Measurements from ENCODE around the gene SLC41A2.
"Not testable (repeated sequence)": the region's sequence is repeated elsewhere in the genome, so short reads cannot be mapped to it uniquely, and the experiment has no call there.

Gene SLC41A2, protein sequence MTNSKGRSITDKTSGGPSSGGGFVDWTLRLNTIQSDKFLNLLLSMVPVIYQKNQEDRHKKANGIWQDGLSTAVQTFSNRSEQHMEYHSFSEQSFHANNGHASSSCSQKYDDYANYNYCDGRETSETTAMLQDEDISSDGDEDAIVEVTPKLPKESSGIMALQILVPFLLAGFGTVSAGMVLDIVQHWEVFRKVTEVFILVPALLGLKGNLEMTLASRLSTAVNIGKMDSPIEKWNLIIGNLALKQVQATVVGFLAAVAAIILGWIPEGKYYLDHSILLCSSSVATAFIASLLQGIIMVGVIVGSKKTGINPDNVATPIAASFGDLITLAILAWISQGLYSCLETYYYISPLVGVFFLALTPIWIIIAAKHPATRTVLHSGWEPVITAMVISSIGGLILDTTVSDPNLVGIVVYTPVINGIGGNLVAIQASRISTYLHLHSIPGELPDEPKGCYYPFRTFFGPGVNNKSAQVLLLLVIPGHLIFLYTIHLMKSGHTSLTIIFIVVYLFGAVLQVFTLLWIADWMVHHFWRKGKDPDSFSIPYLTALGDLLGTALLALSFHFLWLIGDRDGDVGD
- total RNA-seq, result 2.0 to 30.6 (median 15.9) reads per million in 9 experiments

DNA sequence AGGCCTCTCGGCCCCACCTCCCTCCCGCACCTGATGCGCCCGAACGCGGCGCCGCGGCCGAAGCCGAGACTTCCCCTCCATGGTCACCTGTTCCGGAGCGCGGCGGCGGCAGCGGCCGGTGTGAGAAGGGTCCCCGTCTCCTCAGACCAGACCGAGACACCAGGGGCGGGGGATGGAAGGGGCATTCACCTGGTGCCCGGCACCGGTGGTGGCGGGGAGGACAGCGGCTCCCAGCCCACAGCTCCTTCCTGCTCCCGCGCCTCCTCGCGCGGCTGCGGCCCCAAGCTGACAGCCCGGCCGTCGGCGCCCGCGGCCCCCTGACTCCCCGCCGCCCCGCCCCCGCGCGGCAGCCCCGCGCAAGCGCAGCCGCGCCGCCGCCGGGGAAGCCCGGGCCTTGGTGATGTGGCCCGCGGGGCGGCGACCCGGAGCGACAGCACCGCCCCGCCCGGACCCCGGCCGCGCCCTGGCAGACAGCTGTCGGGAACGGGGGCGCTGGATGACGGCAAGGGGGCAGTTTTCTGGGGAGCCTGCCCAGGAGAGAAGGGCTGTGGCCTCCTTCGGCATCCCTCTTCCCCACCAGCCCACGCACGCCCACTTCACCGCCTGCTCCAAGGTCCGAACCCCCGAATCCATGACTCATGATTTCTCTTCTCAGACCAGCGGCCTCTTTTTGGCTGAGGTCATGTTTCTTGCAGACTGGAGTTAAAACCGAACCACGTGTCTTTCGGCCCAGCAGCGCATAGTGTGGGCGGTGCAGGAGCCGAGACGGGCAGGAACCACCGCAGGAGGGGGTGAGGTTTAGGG, at the start of gene SLC41A2:
Gene SLC41A2, minus strand, starts transcription at position 290 of the 804 bp plus-strand sequence. CDS start 29,763 bp downstream, outside the sequence.
- H3K4me3 Mint-ChIP-seq, result peak within 1 kb of the TSS; percentile 91 to 95
- peaks cover 10% of the 10 kb centered on the region for H3K36me3 Mint-ChIP-seq (ENCODE audit: insufficient read depth)
- ATAC-seq (replicated peaks) (peak; percentile 88), DNase-seq (peak; percentile 69 to 79 (median 77))
- peaks cover 12 to 14% of the 10 kb centered on the region in 2 donors for H3K27me3 Mint-ChIP-seq
- peaks cover 14 to 15% of the 10 kb centered on the region in 2 donors for H3K4me1 Mint-ChIP-seq (ENCODE audit: low read depth in 2 of 2)
- H3K27ac Mint-ChIP-seq, result peak within 1 kb of the TSS; percentile 90 to 95
- no peaks in the 10 kb centered on the region for H3K9me3 Mint-ChIP-seq

DNA sequence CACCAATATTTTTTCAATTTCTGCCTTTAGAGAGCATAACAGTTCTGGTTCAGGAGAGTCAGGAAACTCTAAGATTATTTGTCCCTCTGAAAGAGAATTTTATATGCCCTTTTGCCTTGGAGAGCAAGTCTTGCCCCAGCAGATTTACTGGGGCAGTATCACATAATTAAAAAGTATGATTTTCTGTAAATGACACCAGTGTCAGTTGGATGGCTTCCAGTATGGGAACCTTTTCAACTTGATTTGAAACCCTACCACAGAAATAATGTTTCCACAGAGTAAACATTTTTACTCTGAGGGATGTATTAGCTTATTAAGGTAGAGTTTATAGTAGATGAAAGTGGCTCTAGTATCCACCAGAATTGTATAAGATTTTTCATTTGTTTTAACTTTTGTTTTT, 43.4 kb upstream of the SLC41A2 start:
- Mint-ChIP-seq H3K4me1 (ENCODE audit: low read depth in 2 of 2) (peaks cover 0 to 7% of the 10 kb centered on the region in 2 donors), H3K27ac (no peak overlapping the region), H3K4me3 (no peak overlapping the region), H3K27me3 (no peaks in the 10 kb centered on the region), H3K9me3 (no peaks in the 10 kb centered on the region), H3K36me3 (ENCODE audit: insufficient read depth) (peaks cover 22% of the 10 kb centered on the region)
- ATAC-seq (replicated peaks) (no peak), DNase-seq (no peak)

DNA sequence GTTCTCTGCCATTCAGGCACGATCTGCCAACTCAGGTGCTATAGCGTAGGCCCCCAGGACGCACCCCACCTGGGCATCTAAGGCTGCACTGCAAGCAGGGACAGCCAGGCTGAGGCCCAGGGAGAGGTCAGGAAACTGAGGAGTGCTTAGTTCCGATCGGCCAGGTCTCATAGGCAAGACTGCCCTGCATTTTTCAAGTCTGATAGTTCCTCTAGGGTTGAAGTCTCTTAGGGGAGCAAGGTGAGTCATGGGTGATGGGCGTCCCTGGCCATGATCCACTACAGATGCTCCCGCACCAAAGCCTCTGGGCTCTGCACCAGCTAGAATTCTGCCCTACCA, 41.2 kb upstream of the SLC41A2 start:
- peaks cover 0 to 6% of the 10 kb centered on the region in 2 donors for H3K4me1 Mint-ChIP-seq (ENCODE audit: low read depth in 2 of 2)
- no peak for DNase-seq

DNA sequence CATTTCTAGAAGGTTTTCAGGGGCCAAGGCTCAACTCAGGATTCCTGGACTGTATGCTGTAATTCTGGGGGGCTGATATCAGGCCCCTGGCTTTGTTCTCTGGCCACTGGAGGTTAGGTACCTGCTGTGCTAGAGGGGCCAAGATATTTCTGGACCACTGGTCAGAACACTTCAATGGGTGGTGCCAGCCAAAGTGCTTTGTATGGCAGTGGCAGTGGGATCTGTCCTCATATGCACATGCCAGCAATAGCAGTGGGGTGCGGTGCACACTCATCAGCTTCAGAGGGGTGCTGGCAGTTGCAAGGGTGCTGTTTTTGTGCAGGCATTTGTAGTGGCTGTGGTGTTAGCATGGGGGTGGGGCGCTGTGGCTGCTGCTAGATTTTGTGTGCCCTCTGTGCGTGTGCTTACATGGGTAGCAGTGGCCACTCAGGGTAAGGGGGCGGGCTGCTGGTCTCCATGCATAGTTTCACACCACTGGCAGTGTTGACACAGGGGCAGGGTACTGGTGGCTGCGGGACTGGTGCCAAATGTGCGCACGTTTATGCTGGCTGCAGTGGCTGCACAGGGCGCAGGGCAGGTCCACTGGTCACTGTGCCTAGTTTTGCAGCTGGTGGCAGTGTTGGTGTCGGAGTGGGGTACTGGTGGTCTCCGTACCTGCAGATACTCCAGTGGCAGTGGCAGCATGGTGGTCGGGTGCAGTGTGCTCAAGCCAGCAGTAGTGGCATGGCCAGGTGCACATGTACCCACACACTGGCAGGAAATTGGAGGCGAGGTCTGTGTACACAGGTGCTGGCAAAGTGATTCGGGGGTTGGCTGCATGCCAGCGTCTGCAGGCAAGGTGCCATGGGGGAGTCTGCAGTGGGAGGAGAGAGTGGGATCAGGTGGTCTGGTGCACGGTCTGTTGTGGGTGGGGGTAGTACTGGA, 40.6 kb upstream of the SLC41A2 start:
- H3K27ac Mint-ChIP-seq, result no peak overlapping the region
- ATAC-seq (replicated peaks) (no peak), DNase-seq (no peak)
- H3K4me1 Mint-ChIP-seq (ENCODE audit: low read depth in 2 of 2), result peaks cover 0 to 6% of the 10 kb centered on the region in 2 donors
- no peaks in the 10 kb centered on the region for H3K9me3 Mint-ChIP-seq
- no peaks in the 10 kb centered on the region for H3K27me3 Mint-ChIP-seq
- no peak overlapping the region for H3K4me3 Mint-ChIP-seq
- peaks cover 38% of the 10 kb centered on the region for H3K36me3 Mint-ChIP-seq (ENCODE audit: insufficient read depth)

More for the DNA sequence above, 41.2 kb upstream of the SLC41A2 start:
- no peaks in the 10 kb centered on the region for H3K27me3 Mint-ChIP-seq
- no peaks in the 10 kb centered on the region for H3K9me3 Mint-ChIP-seq
- no peak for ATAC-seq (replicated peaks)
- H3K27ac Mint-ChIP-seq, result no peak overlapping the region
- H3K4me3 Mint-ChIP-seq, result no peak overlapping the region
- H3K36me3 Mint-ChIP-seq (ENCODE audit: insufficient read depth), result peaks cover 41% of the 10 kb centered on the region

DNA sequence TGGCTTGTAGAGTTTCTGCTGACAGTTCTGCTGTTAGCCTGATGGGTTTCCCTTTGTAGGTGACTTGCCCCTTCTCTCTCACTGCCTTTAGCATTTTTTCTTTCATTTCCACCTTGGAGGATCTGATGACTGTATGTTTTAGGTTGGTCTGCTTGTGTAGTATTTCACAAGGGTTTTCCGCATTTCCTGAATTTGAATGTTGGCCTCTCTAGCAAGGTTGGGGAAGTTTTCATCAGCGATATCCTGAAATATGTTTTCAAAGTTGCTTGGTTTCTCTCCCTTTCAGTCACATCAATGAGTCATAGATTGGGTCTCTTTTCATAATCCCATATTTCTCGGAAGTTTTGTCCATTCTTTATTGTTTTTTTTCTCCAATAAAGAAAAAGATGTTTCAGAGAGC, 39.5 kb upstream of the SLC41A2 start:
- no peaks in the 10 kb centered on the region for H3K9me3 Mint-ChIP-seq
- H3K27ac Mint-ChIP-seq, result no peak overlapping the region
- ATAC-seq (replicated peaks), result no peak
- H3K36me3 Mint-ChIP-seq (ENCODE audit: insufficient read depth), result peaks cover 46% of the 10 kb centered on the region
- DNase-seq, result no peak
- H3K27me3 Mint-ChIP-seq, result no peaks in the 10 kb centered on the region
- peaks cover 0 to 6% of the 10 kb centered on the region in 2 donors for H3K4me1 Mint-ChIP-seq (ENCODE audit: low read depth in 2 of 2)
- H3K4me3 Mint-ChIP-seq, result no peak overlapping the region

DNA sequence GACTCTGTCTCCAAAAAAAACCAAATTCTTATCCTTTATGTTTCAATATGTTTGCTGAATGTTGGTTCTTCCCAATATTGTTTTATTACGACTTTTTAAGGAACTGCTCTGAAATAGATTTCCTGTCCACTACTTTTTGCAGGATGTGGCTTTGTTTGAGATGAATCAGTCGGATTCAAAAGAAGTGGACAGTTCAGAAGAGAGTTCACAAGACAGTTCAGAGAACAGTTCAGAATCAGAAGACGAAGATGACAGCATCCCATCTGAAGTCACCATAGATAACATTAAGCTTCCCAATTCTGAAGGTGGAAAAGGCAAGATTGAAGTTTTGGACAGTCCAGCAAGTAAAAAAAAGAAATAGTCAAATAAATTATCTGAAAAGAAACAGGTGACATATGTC, 36.2 kb upstream of the SLC41A2 start:
- Mint-ChIP-seq H3K27me3 (no peaks in the 10 kb centered on the region), H3K27ac (no peak overlapping the region), H3K36me3 (ENCODE audit: insufficient read depth) (peaks cover 44% of the 10 kb centered on the region), H3K4me1 (ENCODE audit: low read depth in 2 of 2) (peaks cover 0 to 4% of the 10 kb centered on the region in 2 donors), H3K4me3 (no peak overlapping the region), H3K9me3 (no peaks in the 10 kb centered on the region)
- ATAC-seq (replicated peaks) (no peak), DNase-seq (no peak)

DNA sequence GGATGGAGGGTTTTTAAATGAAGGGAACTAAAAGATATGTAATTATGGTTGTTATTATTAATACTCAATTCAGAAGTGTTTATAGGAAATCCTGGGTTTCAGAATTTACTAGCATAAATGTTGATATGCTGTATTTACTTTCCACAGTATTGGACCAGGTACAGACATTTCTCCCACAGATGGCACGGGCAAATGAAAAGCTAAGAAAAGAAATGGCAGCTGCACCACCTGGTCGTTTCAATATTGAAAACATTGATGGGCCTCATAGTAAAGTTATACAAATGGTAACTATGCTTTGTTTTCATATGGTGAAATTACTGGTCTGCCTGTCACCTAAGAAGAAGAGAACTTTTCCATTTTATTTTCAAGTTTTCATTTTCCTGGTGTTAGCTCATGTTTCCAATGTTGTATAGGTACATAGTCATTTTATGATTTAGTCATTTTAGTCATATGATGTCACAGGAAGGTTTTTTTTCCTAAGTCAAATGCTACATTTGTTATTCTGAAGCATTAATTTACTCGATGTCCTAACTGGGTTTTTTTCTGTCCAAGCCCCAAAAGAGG, 33.6 kb upstream of the SLC41A2 start:
- no peak for DNase-seq
- no peak for ATAC-seq (replicated peaks)
- Mint-ChIP-seq H3K4me1 (ENCODE audit: low read depth in 2 of 2) (peaks cover 16 to 21% of the 10 kb centered on the region in 2 donors), H3K36me3 (ENCODE audit: insufficient read depth) (peaks cover 45% of the 10 kb centered on the region), H3K27ac (no peak overlapping the region), H3K4me3 (no peak overlapping the region), H3K9me3 (no peaks in the 10 kb centered on the region), H3K27me3 (no peaks in the 10 kb centered on the region)

DNA sequence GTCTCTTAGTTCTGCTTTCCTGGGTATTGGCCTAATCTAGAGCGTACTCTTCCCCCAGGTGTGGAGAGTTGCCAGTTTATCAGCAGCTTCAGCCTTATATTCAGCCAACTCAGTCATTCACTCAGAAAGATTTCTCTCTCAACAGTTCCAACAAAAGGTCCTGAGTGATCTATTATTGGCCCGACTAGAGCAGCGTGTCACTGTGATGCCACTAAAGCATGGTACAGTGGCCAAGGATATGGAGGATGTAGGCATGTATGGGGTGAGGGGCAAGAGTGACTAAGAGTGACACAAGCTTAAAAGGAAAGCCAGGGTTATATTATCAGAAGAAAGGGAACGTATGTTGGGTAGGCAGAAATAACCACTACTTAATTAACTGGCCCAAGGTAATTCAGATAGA, 32.9 kb upstream of the SLC41A2 start:
- no peaks in the 10 kb centered on the region for H3K9me3 Mint-ChIP-seq
- H3K27me3 Mint-ChIP-seq, result no peaks in the 10 kb centered on the region
- peaks cover 16 to 23% of the 10 kb centered on the region in 2 donors for H3K4me1 Mint-ChIP-seq (ENCODE audit: low read depth in 2 of 2)
- ATAC-seq (replicated peaks) (no peak), DNase-seq (no peak)
- H3K4me3 Mint-ChIP-seq, result no peak overlapping the region
- peaks cover 42% of the 10 kb centered on the region for H3K36me3 Mint-ChIP-seq (ENCODE audit: insufficient read depth)
- no peak overlapping the region for H3K27ac Mint-ChIP-seq

DNA sequence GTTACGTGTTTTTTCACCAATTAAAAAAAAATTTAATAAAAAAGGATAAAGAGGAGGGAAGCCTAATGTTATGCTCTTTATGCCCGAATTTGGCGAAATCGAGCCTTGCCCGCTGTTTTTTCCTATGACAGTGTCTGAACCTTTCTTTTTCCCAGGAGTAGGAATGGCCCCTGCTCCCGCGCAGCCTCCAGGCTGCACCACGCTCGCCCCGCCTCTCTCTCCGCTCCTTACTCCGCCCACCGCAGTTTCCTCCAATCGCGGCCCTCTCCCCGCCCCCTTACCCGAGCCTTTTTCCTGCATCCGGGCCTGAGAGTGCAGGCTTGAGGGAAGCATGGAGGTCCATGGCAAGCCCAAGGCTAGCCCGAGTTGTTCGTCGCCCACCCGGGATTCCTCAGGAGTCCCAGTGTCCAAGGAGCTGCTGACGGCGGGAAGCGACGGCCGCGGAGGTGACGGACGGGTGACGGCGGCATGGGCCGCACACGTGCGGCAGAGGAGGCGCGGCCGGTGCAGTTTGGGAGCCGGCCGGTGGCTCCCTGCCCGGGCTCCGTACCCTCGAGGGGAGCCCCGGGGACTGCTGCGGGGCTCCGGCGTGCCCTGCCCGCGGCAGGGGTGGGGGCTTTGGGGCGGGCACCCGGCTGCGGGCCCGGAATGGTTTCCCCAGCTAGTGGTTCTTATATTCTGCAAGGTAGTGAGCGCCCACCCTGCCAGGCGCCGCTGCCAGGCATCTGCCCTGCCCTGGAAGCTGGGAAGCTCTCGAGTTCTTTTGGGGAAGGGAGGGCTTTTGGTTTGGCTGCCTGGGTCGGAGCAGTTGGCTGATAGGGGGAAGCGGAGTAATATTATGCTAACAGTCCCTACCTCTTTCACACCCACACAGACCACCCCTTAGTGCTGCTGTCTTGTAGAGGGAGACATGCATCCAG, 28.2 kb upstream of the SLC41A2 start, which contains the start of gene NOPCHAP1:
Gene NOPCHAP1, plus strand, starts transcription at position 295 of the 920 bp plus-strand sequence. Its CDS starts 37 bp downstream, at position 332.
- peak within 1 kb of the TSS; percentile 83 to 90 for H3K4me3 Mint-ChIP-seq
- peaks cover 14% of the 10 kb centered on the region for H3K36me3 Mint-ChIP-seq (ENCODE audit: insufficient read depth)
- ATAC-seq (replicated peaks), result peak; percentile 94
- DNase-seq, result peak; percentile 72 to 85 (median 75)
- peaks cover 21 to 31% of the 10 kb centered on the region in 2 donors for H3K4me1 Mint-ChIP-seq (ENCODE audit: low read depth in 2 of 2)
- no peaks in the 10 kb centered on the region for H3K9me3 Mint-ChIP-seq
- H3K27ac Mint-ChIP-seq, result peak within 1 kb of the TSS; percentile 12 to 62
- peaks cover 0 to 23% of the 10 kb centered on the region in 2 donors for H3K27me3 Mint-ChIP-seq

DNA sequence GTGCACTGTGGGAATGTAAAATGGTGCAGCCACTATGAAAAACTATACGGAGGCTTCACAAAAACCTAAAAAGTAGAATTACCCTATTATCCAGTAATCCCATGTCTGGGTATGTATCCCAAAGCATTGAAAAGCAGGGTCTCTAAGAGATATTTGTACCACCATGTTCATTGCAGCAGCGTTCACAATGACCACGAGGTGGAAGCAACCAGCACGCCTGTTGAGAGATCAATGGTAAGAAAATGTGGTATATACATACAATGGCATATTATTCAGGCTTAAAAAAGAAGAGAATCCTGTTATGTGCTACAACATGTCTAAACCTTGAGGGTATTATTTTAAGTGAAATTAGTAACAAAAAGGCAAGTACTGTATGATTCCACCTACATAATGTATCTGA, 27.1 kb upstream of the SLC41A2 start:
- no peaks in the 10 kb centered on the region for H3K9me3 Mint-ChIP-seq
- peak overlapping the region; percentile 83 to 90 for H3K4me3 Mint-ChIP-seq
- DNase-seq (no peak), ATAC-seq (replicated peaks) (no peak)
- H3K36me3 Mint-ChIP-seq (ENCODE audit: insufficient read depth), result peaks cover 12% of the 10 kb centered on the region
- peaks cover 0 to 23% of the 10 kb centered on the region in 2 donors for H3K27me3 Mint-ChIP-seq
- H3K4me1 Mint-ChIP-seq (ENCODE audit: low read depth in 2 of 2), result peaks cover 21 to 31% of the 10 kb centered on the region in 2 donors
- H3K27ac Mint-ChIP-seq, result peak overlapping the region in 1 of 2 donors; percentile 62

DNA sequence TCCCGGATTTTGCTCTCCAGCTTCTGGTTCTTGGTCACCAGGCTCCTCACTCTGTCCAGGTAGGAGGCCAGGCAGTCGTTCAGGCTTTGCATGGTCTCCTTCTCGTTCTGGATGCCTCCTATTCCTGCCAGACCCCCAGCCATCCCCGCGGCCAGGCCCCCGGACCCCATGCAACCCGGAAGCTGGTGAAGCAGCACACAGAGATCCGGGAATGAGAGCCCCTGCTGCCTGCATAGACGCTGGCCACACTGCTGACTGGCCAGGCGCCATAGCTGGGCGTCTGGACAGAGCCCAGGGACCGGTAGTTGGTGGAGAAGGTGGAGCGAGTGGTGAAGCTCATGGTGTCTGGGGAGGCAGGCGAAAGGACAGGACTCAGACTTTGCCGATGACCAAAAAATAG, 19.6 kb upstream of the SLC41A2 start:
- H3K9me3 Mint-ChIP-seq; ATAC-seq (replicated peaks); H3K27ac Mint-ChIP-seq; DNase-seq; H3K4me1 Mint-ChIP-seq (ENCODE audit: low read depth in 2 of 2); H3K4me3 Mint-ChIP-seq; H3K27me3 Mint-ChIP-seq; H3K36me3 Mint-ChIP-seq (ENCODE audit: insufficient read depth): not testable (repeated sequence)

Measured in effector memory CD8-positive, alpha-beta T cell (primary cell).